Activated CD8-positive, alpha-beta T cell treated with anti-CD3 and anti-CD28 coated beads for 36 hours (primary cell): ENCODE results near the gene SMIM14. TPM values are rescaled to one million over a fixed set of nuclear protein-coding genes. Genes with fewer than 3 reads are reported as not detected.

Experiments used
- ATAC-seq: fragments of 200-7000 bp; cut with Tn5 transposase; one replicate; pipeline ENCODE4 v1.10.0; 2021; ENCODE audit warnings: mild to moderate bottlenecking, moderate library complexity
- CTCF ChIA-PET: fragments of 350-600 bp; sonication (Branson Sonifier 250); formaldehyde crosslinking; loops from one replicate; lab custom pipeline; 2021; ENCODE audit warnings: antibody characterized with exemption; lab: Charles Lee
- POLR2A ChIA-PET: fragments of 350-600 bp; sonication (Branson Sonifier 250); formaldehyde crosslinking; loops from one replicate; lab custom pipeline; 2021; ENCODE audit warnings: antibody characterized with exemption; lab: Charles Lee
- DNase-seq: peaks from one replicate; pipeline ENCODE4 v3.0.0-alpha.2; 2020
- H3K27ac Mint-ChIP-seq: one replicate; pipeline ENCODE4 v1.8.0; 2021; ENCODE audit warnings: mild to moderate bottlenecking, mixed read lengths
- H3K27me3 Mint-ChIP-seq: one replicate; pipeline ENCODE4 v1.8.0; 2021; ENCODE audit warnings: mixed read lengths
- H3K36me3 Mint-ChIP-seq: one replicate; pipeline ENCODE4 v1.8.0; 2021; ENCODE audit warnings: low read depth, mixed read lengths
- H3K4me1 Mint-ChIP-seq: one replicate; pipeline ENCODE4 v1.8.0; 2021; ENCODE audit warnings: low read depth, mixed read lengths
- H3K4me3 Mint-ChIP-seq: one replicate; pipeline ENCODE4 v1.8.0; 2021; ENCODE audit warnings: mild to moderate bottlenecking, moderate library complexity, mixed read lengths
- H3K9me3 Mint-ChIP-seq: one replicate; pipeline ENCODE4 v1.8.0; 2021; ENCODE audit warnings: mixed read lengths
- CTCF ChIP-seq: fragments of 200-600 bp; IDR thresholded peaks from one replicate; pipeline ENCODE4 v1.8.0; 2022; ENCODE audit warnings: antibody characterized with exemption, mild to moderate bottlenecking
- intact Hi-C: fragments of 100-400 bp; cut with micrococcal nuclease; formaldehyde crosslinking; loops from one replicate; pipeline ENCODE4 v1.10.0; 2022
- total RNA-seq, 2 experiments: library from RNA; stranded (reverse); gene quantifications; one replicate each; pipeline ENCODE4 v1.2.3, GENCODE V29; 2021

SMIM14 gene
- total RNA-seq, 2 experiments from 2014 or later = 0.87 to 2.0 TPM

GRCh38 chr4:39642885-39643552, 4.4 kb upstream of the SMIM14 start:
- ChIA-PET POLR2A (no interaction called here), CTCF (no interaction called here)
- intact Hi-C loops = no loop called here
- Mint-ChIP-seq H3K4me1 (peaks cover 11% of the 10 kb centered on the region), H3K4me3 (no peak overlapping the region), H3K9me3 (no peaks in the 10 kb centered on the region), H3K27ac (no peak overlapping the region), H3K36me3 (no peaks in the 10 kb centered on the region), H3K27me3 (no peaks in the 10 kb centered on the region)
- no peak for TF ChIP-seq CTCF
- DNase-seq (no peak), ATAC-seq (no peak)

GRCh38 chr4:39641451-39641850, 2.8 kb upstream of the SMIM14 start:
- Mint-ChIP-seq H3K27me3 (no peaks in the 10 kb centered on the region), H3K4me1 (peaks cover 23% of the 10 kb centered on the region), H3K27ac (no peak overlapping the region), H3K4me3 (no peak overlapping the region), H3K9me3 (no peaks in the 10 kb centered on the region), H3K36me3 (no peaks in the 10 kb centered on the region)
- POLR2A ChIA-PET = no interaction called here
- no peak for DNase-seq
- intact Hi-C loops = no loop called here
- ATAC-seq = no peak
- CTCF ChIA-PET = no interaction called here
- TF ChIP-seq CTCF = no peak

GRCh38 chr4:39637586-39638353, 895 bp downstream of the SMIM14 start:
- TF ChIP-seq CTCF = no peak
- Mint-ChIP-seq H3K4me1 (peaks cover 32% of the 10 kb centered on the region), H3K27me3 (no peaks in the 10 kb centered on the region), H3K36me3 (no peaks in the 10 kb centered on the region), H3K27ac (peak overlapping the region; percentile 43), H3K9me3 (no peaks in the 10 kb centered on the region), H3K4me3 (peak overlapping the region; percentile 89)
- intact Hi-C loops = loop anchor here (5.0 kb wide), 1 partner anchor 110 kb away; the partner anchor contains the start of gene UGDH
- POLR2A ChIA-PET = interaction anchor here (0.6 to 1.7 kb wide), 9 partner anchors 8 to 284 kb away, joined by 3 to 14 read pairs (median 4); partner anchors contain the start of genes LIAS, RPL9, UBE2K and UGDH
- peak; percentile 28 for ATAC-seq
- CTCF ChIA-PET = interaction anchor here (0.6 to 2.8 kb wide), 6 partner anchors 21 to 340 kb away, joined by 3 to 9 read pairs (median 4); partner anchors contain the start of gene UGDH
- DNase-seq = peak; percentile 33

GRCh38 chr4:39637221-39637585, 1.5 kb downstream of the SMIM14 start:
- no peaks in the 10 kb centered on the region for H3K9me3 Mint-ChIP-seq
- intact Hi-C loops = loop anchor here (5.0 kb wide), 1 partner anchor 110 kb away; the partner anchor contains the start of gene UGDH
- peaks cover 32% of the 10 kb centered on the region for H3K4me1 Mint-ChIP-seq
- TF ChIP-seq CTCF = no peak
- H3K27ac Mint-ChIP-seq = peak overlapping the region; percentile 8
- H3K4me3 Mint-ChIP-seq = peak overlapping the region; percentile 89
- DNase-seq = no peak
- no peaks in the 10 kb centered on the region for H3K27me3 Mint-ChIP-seq
- ChIA-PET CTCF (no interaction called here), POLR2A (interaction anchor here (0.6 kb wide), 1 partner anchor 13 kb away, joined by 3 read pairs; no protein-coding TSS in a partner anchor)
- no peaks in the 10 kb centered on the region for H3K36me3 Mint-ChIP-seq
- no peak for ATAC-seq
